ENCODE data around the gene USP46.
A peak's percentile ranks its signal among the peaks of the same experiment; 100 is the strongest.

USP46 gene

DNA sequence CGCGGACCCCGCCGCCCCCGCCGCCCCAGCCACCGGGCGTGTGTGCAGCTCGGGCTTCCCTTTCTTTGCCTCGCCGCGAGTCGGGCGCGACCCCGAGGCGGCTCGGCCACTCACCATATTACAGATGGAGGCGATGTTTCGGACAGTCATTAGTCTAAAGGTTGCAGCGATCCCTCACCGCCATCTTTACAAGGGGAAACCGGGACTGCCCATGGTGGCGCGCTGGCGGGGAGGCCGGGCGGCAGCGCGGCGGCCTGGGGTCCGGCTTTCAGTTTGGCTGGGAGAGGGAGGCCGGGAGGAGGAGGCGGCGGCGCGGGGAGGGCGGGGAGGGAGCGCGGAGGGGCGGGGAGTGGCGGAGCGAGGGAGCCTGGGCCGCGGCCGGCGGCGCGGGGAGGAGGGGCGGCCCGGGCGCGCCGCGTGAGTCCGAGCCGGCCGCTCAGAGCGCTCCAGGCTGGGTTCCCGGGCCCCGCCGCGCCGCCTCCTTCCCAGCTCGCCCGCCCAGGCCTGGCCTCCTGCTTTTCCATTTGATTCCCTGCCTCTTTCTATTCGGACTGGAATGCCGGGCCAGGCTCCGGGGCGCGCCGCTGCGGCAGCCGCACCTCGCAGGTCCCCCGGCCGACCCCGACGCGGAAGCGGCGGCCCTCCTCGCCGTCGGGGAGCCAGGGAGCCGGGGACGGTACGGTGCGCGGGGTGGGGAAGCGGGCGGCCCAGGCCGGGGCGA, at the start of gene USP46:
TSS of gene USP46 (minus strand) at position 301 of the 721 bp plus-strand sequence. CDS start at position 150, 151 bp downstream.
- peak; percentile 41 for DNase-seq

GRCh38 chr4:52704661-52705060, 45.6 kb upstream of the USP46 start:
- no peak for DNase-seq

DNA sequence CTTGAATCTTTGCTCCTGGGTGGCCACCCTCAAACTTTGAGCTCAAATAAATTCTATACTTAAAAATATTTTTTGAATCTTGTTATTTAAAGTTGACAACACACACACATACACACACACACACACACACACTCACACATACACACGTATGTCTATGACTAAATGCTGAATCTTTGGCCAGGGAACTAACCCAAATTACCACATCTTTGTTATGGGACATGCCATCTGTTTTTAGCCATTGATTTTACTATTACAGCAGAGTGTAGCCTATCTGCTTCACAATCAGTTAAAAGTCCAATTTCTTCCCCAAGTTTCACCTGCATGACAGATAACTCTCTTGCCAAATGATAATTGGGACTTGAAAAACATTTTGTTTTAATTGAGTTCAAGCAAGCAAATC, 45.0 kb upstream of the USP46 start:
- DNase-seq, result no peak

DNA sequence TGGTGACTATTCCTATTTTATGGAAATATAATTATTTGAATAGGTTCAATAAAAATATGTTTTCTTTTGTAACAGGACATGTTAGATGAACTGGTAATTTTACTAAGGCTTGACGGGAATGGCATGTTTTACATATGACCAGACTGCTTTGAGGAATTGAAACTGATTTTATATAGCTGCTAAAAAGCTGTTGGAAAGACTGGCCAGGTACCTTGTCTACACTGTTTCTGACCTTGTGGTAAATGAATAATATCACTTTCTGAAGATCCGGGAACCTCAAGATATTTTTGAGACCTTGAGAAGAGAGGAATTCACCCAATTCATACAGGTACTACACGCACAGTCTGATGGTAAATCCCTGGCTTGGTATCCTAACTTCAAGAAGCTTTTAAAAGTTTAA, 42.1 kb upstream of the USP46 start:
- no peak for DNase-seq

- DNase-seq, result no peak
These were observed 35.8 kb upstream of the USP46 start for GRCh38 chr4:52694936-52695335.

DNA sequence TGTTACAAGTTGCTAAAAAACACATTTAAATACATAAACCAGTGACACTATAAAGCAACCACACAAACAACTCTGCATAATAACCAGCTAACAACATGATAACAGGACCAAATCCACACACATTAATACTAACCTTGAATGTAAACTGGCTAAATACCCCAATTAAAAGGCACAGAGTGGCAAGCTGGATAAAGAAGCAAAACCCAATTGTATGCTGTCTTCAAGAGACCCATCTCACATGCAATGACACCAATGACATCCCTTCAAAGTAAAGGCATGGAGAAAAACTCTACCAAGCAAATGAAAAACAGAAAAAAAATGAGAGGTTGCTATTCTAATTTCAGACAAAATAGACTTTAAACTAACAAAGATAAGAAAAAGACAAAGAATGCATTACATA, 34.4 kb upstream of the USP46 start:
- no peak for DNase-seq

DNA sequence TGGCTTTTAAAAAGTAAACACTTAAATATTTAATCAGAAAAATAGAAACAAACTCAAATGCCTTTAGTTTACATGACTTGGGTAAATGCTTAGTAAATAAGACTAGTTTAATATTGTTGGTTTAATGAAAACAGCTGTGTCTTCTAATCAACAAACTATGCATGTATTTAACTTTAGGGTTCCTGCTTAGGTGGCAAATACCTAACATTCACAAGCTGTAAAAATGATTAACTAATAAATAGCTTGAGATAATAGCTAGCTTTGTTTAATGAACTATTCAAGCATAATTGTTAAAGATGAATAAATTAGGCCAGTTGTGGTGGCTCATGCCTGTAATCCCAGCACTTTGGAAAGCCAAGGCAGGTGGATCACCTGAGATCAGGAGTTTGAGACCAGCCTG, 30.0 kb upstream of the USP46 start:
- DNase-seq, result no peak

DNA sequence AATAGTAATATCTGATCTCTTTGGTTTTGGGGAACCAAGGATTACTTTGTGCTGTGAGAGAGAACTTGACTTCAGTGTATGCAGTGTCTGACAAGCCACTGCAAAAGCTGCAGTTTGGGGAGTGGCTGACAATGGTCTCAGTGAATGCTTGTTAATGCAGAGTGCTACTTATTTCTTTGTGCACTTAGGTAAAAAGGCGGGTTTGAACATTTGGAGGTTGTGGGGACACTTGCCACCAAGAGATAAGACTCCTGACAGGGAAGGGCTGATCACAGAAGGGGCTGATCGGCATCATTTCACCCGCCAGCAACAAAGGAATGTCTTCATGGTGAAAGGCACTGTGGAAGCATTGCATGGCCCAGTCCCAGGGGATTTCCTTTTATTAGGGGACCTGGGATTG, 28.6 kb upstream of the USP46 start:
- DNase-seq, result no peak

- no peak for DNase-seq
These were observed 26.2 kb upstream of the USP46 start for GRCh38 chr4:52685316-52685715.

GRCh38 chr4:52684896-52685295, 25.8 kb upstream of the USP46 start:
- no peak for DNase-seq

DNA sequence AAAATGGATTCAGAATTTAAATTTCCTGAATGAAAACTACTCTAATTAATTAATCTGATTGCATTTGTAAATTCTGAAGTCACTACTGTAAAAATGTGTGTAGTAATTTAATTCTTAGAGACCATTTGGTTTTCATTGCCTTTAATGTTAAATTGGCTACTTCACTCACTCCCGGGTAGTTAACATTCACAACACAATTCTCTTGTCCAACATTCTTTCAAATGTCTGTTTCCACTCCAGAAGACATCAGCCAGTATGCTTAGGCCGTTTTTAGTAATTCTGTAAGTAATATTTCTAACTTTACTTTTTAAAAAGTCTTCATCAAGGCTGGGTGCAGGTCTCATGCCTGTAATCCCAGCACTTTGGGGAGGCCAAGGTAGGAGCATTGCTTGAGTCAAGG, 21.3 kb upstream of the USP46 start:
- DNase-seq, result no peak

DNA sequence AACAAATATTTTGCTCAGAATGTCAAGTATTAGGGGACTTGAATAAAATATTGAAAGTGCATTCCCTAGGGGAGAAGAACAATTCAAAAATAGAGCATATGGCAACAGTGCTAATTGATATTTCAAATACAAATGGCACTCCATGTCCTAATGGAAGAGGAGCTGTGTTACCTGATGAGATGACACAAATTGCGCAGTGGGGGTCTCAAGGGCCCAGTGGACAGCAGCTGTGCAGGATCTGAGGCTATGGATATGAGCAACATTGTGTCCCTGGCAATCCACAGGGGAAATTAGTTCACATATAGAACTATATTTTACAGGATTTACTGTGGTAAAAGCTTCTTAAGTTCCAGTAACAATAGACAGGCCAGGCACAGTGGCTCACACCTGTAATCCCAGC, 17.4 kb upstream of the USP46 start:
- DNase-seq, result no peak

DNA sequence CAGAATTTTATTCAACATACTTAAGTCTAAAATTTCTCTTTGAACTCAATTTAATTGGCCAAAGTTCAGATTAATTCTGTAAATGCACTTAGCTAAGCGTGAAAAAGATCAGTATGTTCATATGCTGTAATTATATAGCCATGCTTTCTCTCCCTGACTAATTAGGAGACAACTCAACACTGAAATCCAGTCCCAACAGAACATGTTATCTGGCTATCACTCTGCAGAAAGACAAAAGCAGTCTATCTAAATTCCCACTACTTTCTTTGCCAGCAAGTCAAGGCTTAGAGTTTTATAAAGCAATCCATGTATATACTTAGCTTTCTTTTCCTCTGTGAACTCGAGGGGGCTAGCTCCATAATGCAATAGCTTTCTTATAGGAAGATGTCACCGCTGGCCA, 16.0 kb upstream of the USP46 start:
- no peak for DNase-seq

GRCh38 chr4:52670739-52671138, 11.6 kb upstream of the USP46 start:
- no peak for DNase-seq

GRCh38 chr4:52670121-52670520, 11.0 kb upstream of the USP46 start:
- DNase-seq, result no peak

- no peak for DNase-seq
These were observed 6.5 kb upstream of the USP46 start for GRCh38 chr4:52665592-52665991.

- DNase-seq, result no peak
These were observed 5.4 kb upstream of the USP46 start for GRCh38 chr4:52664479-52664878.

- DNase-seq, result no peak
These were observed 3.0 kb upstream of the USP46 start for GRCh38 chr4:52661966-52662690.

GRCh38 chr4:52660643-52661042, 1.5 kb upstream of the USP46 start:
- no peak for DNase-seq

DNA sequence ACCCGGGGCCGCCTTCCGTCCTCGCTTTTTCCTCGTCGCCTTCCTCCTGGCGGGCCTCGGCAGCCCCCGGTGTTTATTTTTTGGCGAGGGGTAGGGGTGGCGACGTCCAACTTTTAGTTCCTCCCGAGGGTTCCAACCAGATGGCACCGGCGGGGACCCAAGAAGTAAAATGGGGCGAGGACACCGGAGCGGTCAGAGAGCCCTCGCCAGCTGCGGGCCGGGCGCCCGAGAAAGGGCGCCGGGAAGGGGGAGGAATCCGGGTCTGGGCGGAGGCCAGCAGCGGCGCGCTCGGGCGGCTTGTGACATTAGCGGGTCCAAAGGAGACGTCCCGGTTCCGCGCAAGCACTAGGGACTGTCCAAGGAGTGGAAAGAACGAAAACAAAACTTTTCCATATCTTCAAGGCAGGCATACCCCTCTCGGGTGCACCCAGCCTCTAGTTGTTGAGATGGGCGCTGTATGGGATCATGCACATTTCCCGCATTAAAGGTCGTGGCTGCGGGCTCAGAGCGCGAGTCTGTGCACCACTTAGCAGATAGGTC, 691 bp upstream of the USP46 start:
- DNase-seq, result peak; percentile 8

DNA sequence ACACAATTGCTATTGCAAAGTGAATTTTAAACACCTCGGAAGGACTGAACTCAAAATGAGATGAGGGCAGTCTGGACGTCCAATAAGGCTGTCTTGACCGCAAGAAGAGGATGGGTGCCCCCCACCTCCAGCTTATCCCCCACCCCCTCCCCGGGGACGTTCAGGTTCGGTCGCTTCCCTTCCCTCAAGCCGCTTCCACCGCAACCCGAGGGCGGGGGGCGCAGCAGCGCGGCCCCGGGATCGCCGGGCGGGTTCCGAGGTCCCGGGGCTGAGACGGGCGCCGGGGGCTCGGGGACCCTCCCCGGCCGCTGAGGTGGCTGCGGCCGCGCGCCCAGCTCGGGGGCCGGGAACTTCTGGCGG, 480 bp downstream of the USP46 start:
- no peak for DNase-seq

GRCh38 chr4:52657618-52658501, 1.2 kb downstream of the USP46 start:
- no peak for DNase-seq

DNA sequence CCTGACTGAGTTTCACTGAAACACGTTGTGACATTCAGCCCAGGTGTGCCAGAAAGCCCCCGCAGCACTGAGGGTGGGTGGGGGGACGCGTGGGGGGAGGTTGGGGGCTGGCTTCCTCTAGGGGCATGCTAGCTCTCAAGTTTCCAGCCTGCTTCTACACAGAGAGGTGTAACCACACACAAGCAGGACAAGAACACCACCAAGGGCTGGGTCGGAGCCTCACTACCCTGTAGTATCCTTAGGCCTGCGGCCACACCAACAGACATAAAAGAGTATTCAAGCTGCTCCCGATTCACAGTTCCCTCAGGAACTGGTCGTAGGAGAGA, 1.8 kb downstream of the USP46 start:
- no peak for DNase-seq

DNA sequence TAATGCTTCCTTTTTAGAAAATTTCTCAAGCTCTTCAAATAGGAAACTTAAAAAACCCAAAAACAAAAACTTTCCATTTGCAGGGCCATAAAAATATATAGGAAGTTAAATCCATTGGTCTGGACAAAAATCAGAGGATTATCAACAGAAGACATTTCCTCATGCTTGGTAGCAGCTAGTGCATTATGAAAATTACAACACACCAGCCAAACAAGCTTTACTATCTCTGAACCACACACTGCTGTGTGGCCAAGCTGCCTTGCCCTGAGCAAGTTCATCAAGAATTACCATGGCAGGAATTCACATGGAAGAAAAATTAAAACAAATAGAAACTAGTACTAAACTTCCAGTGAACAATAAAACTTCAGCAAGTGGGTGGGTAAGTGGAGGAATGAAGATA, 3.6 kb downstream of the USP46 start:
- DNase-seq, result no peak
